A673 (cell line): ENCODE results near the gene PGP.

Experiments used
- EZH2 ChIP-seq: fragments of 200-600 bp; sonication (generic); IDR thresholded peaks from 2 replicates; pipeline ENCODE4 v1.6.1; 2017; ENCODE audit warnings: borderline replicate concordance, low read depth, mild to moderate bottlenecking, mixed read lengths, antibody characterized with exemption, low read length; ENCODE audit not compliant: poor library complexity, severe bottlenecking
- TF ChIP-seq, protein P1 (sequence below): fragments of 300-800, 200-600 bp; sonication (generic); conservative IDR thresholded peaks from 2 replicates; pipeline ENCODE4 v1.5.1; 2017; ENCODE audit warnings: low read depth, mild to moderate bottlenecking, antibody characterized with exemption, low read length, moderate library complexity, mixed read lengths

DNA sequence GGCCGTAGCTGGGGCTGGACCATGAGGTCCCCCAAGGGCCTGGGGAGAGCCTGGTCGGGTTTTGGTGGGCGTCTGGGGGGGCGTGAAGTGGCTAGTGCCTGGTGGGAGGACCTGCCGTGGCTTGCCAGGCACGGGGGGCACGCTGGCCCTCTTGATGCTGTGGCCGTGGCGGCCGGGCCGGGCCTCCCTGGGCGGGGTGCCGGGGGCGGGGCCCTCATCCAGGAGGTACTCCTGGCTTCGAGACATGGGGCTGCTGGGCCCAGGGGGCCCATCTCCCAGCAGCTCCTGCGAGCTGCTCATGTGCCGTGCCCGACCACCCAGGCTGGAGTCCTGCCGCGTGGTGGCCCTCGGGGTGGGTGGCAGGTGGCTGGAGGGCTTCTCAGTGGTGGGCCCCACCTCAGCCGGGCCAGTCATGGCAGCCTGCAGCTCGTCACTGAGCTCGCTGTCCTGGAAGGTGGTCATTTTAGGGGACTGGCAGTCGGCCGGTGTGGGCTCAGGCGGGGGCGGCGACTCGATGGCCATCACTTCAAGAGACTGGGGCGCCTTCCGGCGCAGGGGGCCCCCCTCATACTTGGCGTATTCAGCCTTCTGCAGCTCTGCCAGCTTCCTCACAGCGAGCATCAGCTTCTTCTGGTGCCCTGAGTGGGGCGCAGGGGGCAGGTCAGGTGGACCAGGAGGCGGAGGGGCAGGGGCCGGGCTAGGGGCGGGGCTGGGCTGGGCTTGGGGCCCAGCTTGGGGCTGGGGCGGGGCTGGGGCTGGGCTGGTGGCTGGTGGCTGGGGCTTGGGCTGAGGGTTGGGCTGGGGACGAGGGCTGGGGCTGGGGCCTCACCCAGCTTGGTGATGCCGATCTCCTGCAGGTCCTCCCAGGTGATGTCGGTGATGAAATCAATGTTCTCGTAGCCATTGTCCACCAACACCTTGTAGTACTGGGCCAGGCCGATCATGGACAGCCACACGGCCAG, 33.4 kb downstream of the PGP start:
- TF ChIP-seq EZH2: no peak
- TF ChIP-seq, protein P1, sequence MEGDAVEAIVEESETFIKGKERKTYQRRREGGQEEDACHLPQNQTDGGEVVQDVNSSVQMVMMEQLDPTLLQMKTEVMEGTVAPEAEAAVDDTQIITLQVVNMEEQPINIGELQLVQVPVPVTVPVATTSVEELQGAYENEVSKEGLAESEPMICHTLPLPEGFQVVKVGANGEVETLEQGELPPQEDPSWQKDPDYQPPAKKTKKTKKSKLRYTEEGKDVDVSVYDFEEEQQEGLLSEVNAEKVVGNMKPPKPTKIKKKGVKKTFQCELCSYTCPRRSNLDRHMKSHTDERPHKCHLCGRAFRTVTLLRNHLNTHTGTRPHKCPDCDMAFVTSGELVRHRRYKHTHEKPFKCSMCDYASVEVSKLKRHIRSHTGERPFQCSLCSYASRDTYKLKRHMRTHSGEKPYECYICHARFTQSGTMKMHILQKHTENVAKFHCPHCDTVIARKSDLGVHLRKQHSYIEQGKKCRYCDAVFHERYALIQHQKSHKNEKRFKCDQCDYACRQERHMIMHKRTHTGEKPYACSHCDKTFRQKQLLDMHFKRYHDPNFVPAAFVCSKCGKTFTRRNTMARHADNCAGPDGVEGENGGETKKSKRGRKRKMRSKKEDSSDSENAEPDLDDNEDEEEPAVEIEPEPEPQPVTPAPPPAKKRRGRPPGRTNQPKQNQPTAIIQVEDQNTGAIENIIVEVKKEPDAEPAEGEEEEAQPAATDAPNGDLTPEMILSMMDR: no peak
